HUES64 (cell line): Measurements from ENCODE around the gene RAB11FIP4.
A peak's percentile ranks its signal among the peaks of the same experiment; 100 is the strongest.

Experiments
- H3K27ac ChIP-seq: 2 replicates; pipeline ENCODE4 v1.7.0; 2013; ENCODE audit warnings: low read depth, low read length, inconsistent platforms
- H3K27me3 ChIP-seq: 2 replicates; pipeline ENCODE4 v1.6.1; 2013; ENCODE audit warnings: mild to moderate bottlenecking, low read length; ENCODE audit not compliant: insufficient read depth
- H3K36me3 ChIP-seq: 2 replicates; pipeline ENCODE4 v1.6.1; 2013; ENCODE audit warnings: mild to moderate bottlenecking, low read length; ENCODE audit not compliant: insufficient read depth
- H3K4me1 ChIP-seq: 2 replicates; pipeline ENCODE4 v1.6.1; 2013; ENCODE audit warnings: mild to moderate bottlenecking, low read length, moderate library complexity; ENCODE audit not compliant: insufficient read depth
- H3K4me3 ChIP-seq: 2 replicates; pipeline ENCODE4 v1.5.1; 2013; ENCODE audit warnings: mild to moderate bottlenecking, low read length, moderate library complexity
- H3K9ac ChIP-seq: 2 replicates; pipeline ENCODE4 v1.6.1; 2013; ENCODE audit warnings: mild to moderate bottlenecking, low read depth, low read length
- H3K9me3 ChIP-seq: 2 replicates; pipeline ENCODE4 v1.6.1; 2013; ENCODE audit warnings: low read depth, low read length; ENCODE audit not compliant: insufficient read depth
- WGBS: fragments of 150-250, 120-280 bp; methylation state at CpG from one replicate; pipeline ENCODE4 v1.1.7; 2013; ENCODE audit warnings: missing lambda C conversion rate; 5-methylcytosine and 5-hydroxymethylcytosine counted together

RAB11FIP4 gene

DNA sequence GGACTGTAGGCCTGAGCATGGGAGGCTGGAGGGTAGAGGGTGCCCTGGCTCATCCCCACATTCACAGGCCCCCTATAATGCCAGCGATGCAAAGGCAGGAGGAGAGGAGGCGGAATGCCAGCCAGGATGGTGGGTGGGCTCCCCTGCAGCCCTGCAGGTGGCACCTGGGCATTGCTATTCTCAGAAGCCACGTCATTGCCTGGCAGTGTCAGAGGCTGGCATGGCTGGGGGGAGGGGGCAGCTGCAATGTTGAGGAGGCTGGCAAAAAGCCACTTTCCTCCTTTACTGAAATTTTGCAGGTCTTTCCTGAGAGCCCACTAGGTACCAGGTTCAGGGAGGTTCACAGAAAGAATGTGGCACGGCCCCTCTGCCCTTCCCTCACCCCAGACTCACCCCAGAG, 36.2 kb downstream of the RAB11FIP4 start:
- WGBS: 92% methylated on average over 4 of the region's 4 CpGs
- Histone ChIP-seq H3K9me3 (no peaks in the 10 kb centered on the region), H3K9ac (no peak overlapping the region), H3K27ac (no peak overlapping the region), H3K4me3 (no peak overlapping the region), H3K36me3 (no peaks in the 10 kb centered on the region), H3K27me3 (no peaks in the 10 kb centered on the region), H3K4me1 (peaks cover 19% of the 10 kb centered on the region; the same call in 1 of the 2 replicates)

DNA sequence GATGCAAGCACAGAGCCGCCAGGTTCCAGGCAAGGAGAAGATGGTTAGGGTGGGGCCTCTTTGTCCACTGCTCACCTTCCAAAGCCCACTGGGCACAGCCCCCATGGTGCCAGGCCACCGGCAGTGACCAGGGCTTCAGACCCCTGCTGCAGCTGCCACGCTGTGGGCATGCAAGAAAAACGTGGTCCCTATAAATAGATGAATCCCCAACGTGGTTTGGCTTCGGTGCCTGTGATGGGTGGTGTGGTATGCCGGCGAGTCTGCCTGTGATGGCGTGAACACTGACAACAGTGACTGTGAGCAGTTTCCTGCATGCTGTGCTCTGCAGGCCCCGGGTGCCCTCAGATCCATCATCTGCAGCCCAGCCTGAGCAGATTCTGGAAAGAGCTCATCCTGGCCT, 36.6 kb downstream of the RAB11FIP4 start:
- Histone ChIP-seq H3K9me3 (no peaks in the 10 kb centered on the region), H3K27me3 (no peaks in the 10 kb centered on the region), H3K36me3 (no peaks in the 10 kb centered on the region), H3K9ac (no peak overlapping the region), H3K4me3 (no peak overlapping the region), H3K4me1 (peaks cover 19% of the 10 kb centered on the region; the same call in 1 of the 2 replicates), H3K27ac (no peak overlapping the region)
- 88% methylated on average over 10 of the region's 10 CpGs for WGBS

DNA sequence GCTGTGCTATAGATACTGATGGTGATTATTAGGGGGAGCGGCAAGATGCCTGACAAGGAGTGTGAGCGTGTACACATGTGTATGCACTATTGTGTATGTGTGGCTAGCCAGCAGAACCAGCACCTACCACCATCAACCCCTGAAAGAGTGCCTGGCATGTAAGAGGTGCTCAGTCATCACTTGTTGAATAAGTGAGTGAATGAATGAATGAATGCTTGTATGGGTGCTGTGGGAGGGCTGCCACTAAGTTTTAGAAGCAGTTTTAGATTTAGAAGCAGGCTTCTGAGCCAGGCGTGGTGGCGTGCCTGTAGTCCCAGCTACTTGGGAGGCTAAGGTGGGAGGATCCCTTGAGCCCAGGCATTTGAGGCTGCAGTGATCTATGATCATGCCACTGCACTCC, 37.0 kb downstream of the RAB11FIP4 start:
- Histone ChIP-seq H3K27ac (no peak overlapping the region), H3K27me3 (no peaks in the 10 kb centered on the region), H3K36me3 (no peaks in the 10 kb centered on the region), H3K9ac (no peak overlapping the region), H3K4me3 (no peak overlapping the region), H3K9me3 (no peaks in the 10 kb centered on the region), H3K4me1 (peaks cover 19% of the 10 kb centered on the region; the same call in 1 of the 2 replicates)
- WGBS: 95% methylated on average over 4 of the region's 4 CpGs

DNA sequence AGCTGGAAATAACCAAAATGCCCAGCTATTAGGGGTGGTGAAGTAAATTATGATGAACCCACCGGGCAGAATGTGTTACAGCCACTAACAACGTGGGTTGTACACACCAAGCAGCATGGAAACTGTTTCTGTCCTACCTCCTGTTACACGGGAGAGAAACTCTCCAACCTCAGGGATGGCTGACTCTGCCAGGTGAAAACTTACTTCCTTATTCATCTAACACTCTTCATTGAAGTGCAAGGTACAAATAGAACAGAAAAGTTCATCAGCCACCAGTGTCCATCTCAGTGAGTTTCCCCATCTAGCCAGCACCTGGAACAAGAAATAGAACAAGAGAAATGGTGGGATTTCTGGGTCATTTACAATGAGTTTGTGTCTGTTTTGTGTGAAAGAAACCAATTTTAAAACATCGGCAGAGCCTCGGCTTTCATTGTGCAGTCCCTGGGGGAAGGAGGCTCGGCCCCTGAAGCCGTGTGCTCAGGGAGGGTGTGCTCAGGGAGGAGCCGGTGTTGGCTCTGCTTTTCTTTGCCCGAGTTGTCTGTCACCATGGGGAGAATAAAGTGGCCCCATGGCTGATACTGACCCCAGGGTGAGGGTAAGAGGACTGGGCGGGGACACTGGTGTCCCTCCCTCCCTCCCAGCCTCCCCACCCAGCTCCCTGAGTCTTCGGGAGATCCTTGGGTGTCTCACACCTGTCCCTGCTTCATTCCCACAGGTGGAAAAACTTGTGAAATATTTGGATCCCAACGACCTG, 39.8 kb downstream of the RAB11FIP4 start:
- WGBS: 64% methylated on average over 11 of the region's 12 CpGs

GRCh38 chr17:31431852-31432658, 40.6 kb downstream of the RAB11FIP4 start:
- peaks cover 4% of the 10 kb centered on the region; the same call in 1 of the 2 replicates for H3K4me1 ChIP-seq
- H3K27ac ChIP-seq: 0 out of 2 replicates have a peak overlapping the region, but pooled peaks have one; percentile 58
- H3K27me3 ChIP-seq: no peaks in the 10 kb centered on the region
- peak overlapping the region; percentile 56 for H3K9ac ChIP-seq
- H3K9me3 ChIP-seq: no peaks in the 10 kb centered on the region
- H3K36me3 ChIP-seq: no peaks in the 10 kb centered on the region
- H3K4me3 ChIP-seq: 0 out of 2 replicates have a peak overlapping the region, but pooled peaks have one; percentile 1
- WGBS: 59% methylated on average over 16 of the region's 16 CpGs

More for the DNA sequence above, 39.8 kb downstream of the RAB11FIP4 start:
- Histone ChIP-seq H3K9me3 (no peaks in the 10 kb centered on the region), H3K9ac (peak overlapping the region; percentile 56; the same call in 1 of the 2 replicates), H3K4me3 (no peak overlapping the region), H3K4me1 (peaks cover 4% of the 10 kb centered on the region; the same call in 1 of the 2 replicates), H3K27me3 (no peaks in the 10 kb centered on the region), H3K36me3 (no peaks in the 10 kb centered on the region), H3K27ac (no peak overlapping the region)

GRCh38 chr17:31433091-31433790, 41.8 kb downstream of the RAB11FIP4 start:
- no peak overlapping the region for H3K9ac ChIP-seq
- H3K27ac ChIP-seq: no peak overlapping the region
- H3K36me3 ChIP-seq: no peaks in the 10 kb centered on the region
- no peak overlapping the region for H3K4me3 ChIP-seq
- WGBS: 86% methylated on average over 14 of the region's 14 CpGs
- no peaks in the 10 kb centered on the region for H3K27me3 ChIP-seq
- H3K9me3 ChIP-seq: no peaks in the 10 kb centered on the region
- H3K4me1 ChIP-seq: peaks cover 4% of the 10 kb centered on the region; the same call in 1 of the 2 replicates

GRCh38 chr17:31433811-31434726, 42.6 kb downstream of the RAB11FIP4 start:
- no peaks in the 10 kb centered on the region for H3K9me3 ChIP-seq
- 91% methylated on average over 21 of the region's 21 CpGs for WGBS
- H3K9ac ChIP-seq: no peak overlapping the region
- H3K27ac ChIP-seq: no peak overlapping the region
- H3K27me3 ChIP-seq: no peaks in the 10 kb centered on the region
- H3K4me1 ChIP-seq: peaks cover 4% of the 10 kb centered on the region; the same call in 1 of the 2 replicates
- H3K4me3 ChIP-seq: no peak overlapping the region
- no peaks in the 10 kb centered on the region for H3K36me3 ChIP-seq

- Histone ChIP-seq H3K9me3 (no peaks in the 10 kb centered on the region), H3K4me1 (peaks cover 4% of the 10 kb centered on the region; the same call in 1 of the 2 replicates), H3K36me3 (no peaks in the 10 kb centered on the region), H3K9ac (no peak overlapping the region), H3K4me3 (no peak overlapping the region), H3K27ac (no peak overlapping the region), H3K27me3 (no peaks in the 10 kb centered on the region)
- 96% methylated on average over 8 of the region's 8 CpGs for WGBS
Measured at GRCh38 chr17:31434727-31435050, 43.2 kb downstream of the RAB11FIP4 start.

DNA sequence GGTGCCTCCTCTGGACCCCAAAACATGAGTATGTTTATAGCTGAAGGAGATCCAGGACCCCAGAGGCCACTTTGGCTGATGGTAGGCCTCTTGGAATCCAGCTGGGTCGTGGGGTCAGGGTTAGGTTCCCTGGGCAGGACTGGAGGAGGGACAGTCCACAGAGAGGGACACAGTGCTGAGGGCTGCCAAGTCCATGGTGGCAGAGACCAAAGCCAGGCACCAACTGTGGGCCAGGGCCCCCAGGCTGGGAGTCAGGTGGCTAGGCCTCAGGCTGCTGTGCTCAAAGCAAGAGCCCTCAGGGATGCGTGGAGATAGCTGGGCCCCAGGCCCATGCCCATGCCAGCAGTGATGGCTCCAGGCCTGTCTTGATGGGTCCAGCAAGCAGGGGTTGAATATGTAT, 44.1 kb downstream of the RAB11FIP4 start:
- Histone ChIP-seq H3K27ac (no peak overlapping the region), H3K4me1 (peaks cover 4% of the 10 kb centered on the region; the same call in 1 of the 2 replicates), H3K4me3 (no peak overlapping the region), H3K9me3 (no peaks in the 10 kb centered on the region), H3K27me3 (no peaks in the 10 kb centered on the region), H3K36me3 (no peaks in the 10 kb centered on the region), H3K9ac (no peak overlapping the region)
- 89% methylated on average over 2 of the region's 2 CpGs for WGBS

DNA sequence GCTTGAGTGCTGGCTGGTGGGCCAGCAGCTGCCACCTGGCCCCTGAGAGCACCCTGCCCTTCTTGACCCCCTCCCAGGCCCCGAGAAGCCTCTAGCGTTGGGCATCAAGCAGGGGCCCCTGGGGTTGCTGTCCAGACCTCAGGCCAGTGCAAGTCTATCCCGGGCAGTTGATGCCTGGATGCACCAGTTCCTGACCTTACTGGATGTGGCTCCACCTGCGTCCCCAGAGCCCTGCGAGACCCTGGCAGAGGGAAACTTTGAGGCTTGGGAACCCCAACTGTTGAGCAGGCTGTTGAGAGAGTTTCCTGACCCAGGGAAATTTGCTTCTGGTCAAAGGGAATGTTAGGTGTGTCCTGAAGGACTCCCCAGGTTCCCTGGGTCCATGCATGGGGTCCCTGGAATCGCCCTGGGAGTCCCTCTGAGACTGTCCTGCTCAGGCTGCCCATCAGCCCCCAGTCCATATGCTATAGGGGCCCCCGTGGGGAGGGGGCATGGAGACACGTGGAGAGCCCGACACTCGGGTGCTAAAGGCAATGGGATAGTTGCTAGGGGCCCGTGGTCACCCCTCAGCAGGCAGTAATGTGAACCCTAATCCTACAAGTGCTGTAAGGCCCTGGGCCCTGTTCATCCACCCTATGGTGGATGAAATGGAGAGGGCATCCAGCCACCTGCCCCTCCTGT, 46.4 kb downstream of the RAB11FIP4 start:
- H3K9me3 ChIP-seq: no peaks in the 10 kb centered on the region
- 82% methylated on average over 11 of the region's 11 CpGs for WGBS
- no peaks in the 10 kb centered on the region for H3K4me1 ChIP-seq
- no peak overlapping the region for H3K4me3 ChIP-seq
- no peak overlapping the region for H3K9ac ChIP-seq
- H3K27ac ChIP-seq: no peak overlapping the region
- H3K27me3 ChIP-seq: no peaks in the 10 kb centered on the region
- H3K36me3 ChIP-seq: no peaks in the 10 kb centered on the region
